KOPT-K1 (cell line): Measurements from ENCODE around the gene RPA1.
A peak's percentile ranks its signal among the peaks of the same experiment; 100 is the strongest.
"Not testable (repeated sequence)": the region's sequence is repeated elsewhere in the genome, so short reads cannot be mapped to it uniquely, and the experiment has no call there.

Experiments
- H3K27ac ChIP-seq: fragments of 200-600 bp; sonication (generic); 2 replicates; pipeline ENCODE4 v1.5.1; 2016; ENCODE audit warnings: antibody characterized with exemption, mild to moderate bottlenecking, low read depth, low read length; ENCODE audit not compliant: poor library complexity, severe bottlenecking
- H3K36me3 ChIP-seq: fragments of 200-600 bp; sonication (generic); 2 replicates; pipeline ENCODE4 v1.5.1; 2017; ENCODE audit warnings: antibody characterized with exemption, mild to moderate bottlenecking, low read length, moderate library complexity; ENCODE audit not compliant: insufficient read depth
- H3K9me3 ChIP-seq: fragments of 200-600 bp; sonication (generic); 2 replicates; pipeline ENCODE4 v1.5.1; 2017; ENCODE audit warnings: antibody characterized with exemption, low read length, mild to moderate bottlenecking; ENCODE audit not compliant: insufficient read depth, poor library complexity, severe bottlenecking

Gene RPA1

GRCh38 chr17:1852327-1852726, 22.5 kb downstream of the RPA1 start:
- H3K9me3 ChIP-seq, result no peaks in the 10 kb centered on the region
- peaks cover 98% of the 10 kb centered on the region for H3K36me3 ChIP-seq
- no peak overlapping the region for H3K27ac ChIP-seq

- Histone ChIP-seq H3K36me3 (peaks cover 95% of the 10 kb centered on the region), H3K9me3 (no peaks in the 10 kb centered on the region), H3K27ac (no peak overlapping the region)
Measured at GRCh38 chr17:1853698-1854097, 23.9 kb downstream of the RPA1 start.

GRCh38 chr17:1856462-1856861, 26.7 kb downstream of the RPA1 start:
- H3K36me3 ChIP-seq, result peaks cover 95% of the 10 kb centered on the region
- not testable (repeated sequence) for H3K9me3 ChIP-seq, H3K27ac ChIP-seq

GRCh38 chr17:1860978-1861377, 31.2 kb downstream of the RPA1 start:
- Histone ChIP-seq H3K27ac (no peak overlapping the region), H3K36me3 (peaks cover 80% of the 10 kb centered on the region), H3K9me3 (no peaks in the 10 kb centered on the region)

GRCh38 chr17:1861391-1862010, 31.7 kb downstream of the RPA1 start:
- H3K27ac ChIP-seq, result no peak overlapping the region

GRCh38 chr17:1865252-1866037, 35.6 kb downstream of the RPA1 start:
- Histone ChIP-seq H3K27ac (no peak overlapping the region), H3K36me3 (peaks cover 77% of the 10 kb centered on the region), H3K9me3 (no peaks in the 10 kb centered on the region)

More at GRCh38 chr17:1861391-1862010, 31.7 kb downstream of the RPA1 start:
- Histone ChIP-seq H3K9me3 (no peaks in the 10 kb centered on the region), H3K36me3 (peaks cover 79% of the 10 kb centered on the region)

GRCh38 chr17:1867307-1867706, 37.5 kb downstream of the RPA1 start:
- Histone ChIP-seq H3K9me3 (no peaks in the 10 kb centered on the region), H3K27ac (no peak overlapping the region), H3K36me3 (peaks cover 72% of the 10 kb centered on the region)

GRCh38 chr17:1868090-1868489, 38.3 kb downstream of the RPA1 start:
- Histone ChIP-seq H3K27ac (no peak overlapping the region), H3K36me3 (peaks cover 74% of the 10 kb centered on the region), H3K9me3 (no peaks in the 10 kb centered on the region)

- H3K36me3 ChIP-seq, result peaks cover 84% of the 10 kb centered on the region
- no peaks in the 10 kb centered on the region for H3K9me3 ChIP-seq
- H3K27ac ChIP-seq, result peak overlapping the region; percentile 41
Measured at GRCh38 chr17:1870592-1870991, 40.8 kb downstream of the RPA1 start.

GRCh38 chr17:1871756-1872155, 42.0 kb downstream of the RPA1 start:
- peak overlapping the region; percentile 41 for H3K27ac ChIP-seq
- H3K36me3 ChIP-seq, result peaks cover 86% of the 10 kb centered on the region
- no peaks in the 10 kb centered on the region for H3K9me3 ChIP-seq

GRCh38 chr17:1872254-1872653, 42.4 kb downstream of the RPA1 start:
- Histone ChIP-seq H3K36me3 (peaks cover 86% of the 10 kb centered on the region), H3K9me3 (no peaks in the 10 kb centered on the region), H3K27ac (peak overlapping the region; percentile 41)

- H3K36me3 ChIP-seq, result peaks cover 86% of the 10 kb centered on the region
- no peaks in the 10 kb centered on the region for H3K9me3 ChIP-seq
- peak overlapping the region; percentile 5 for H3K27ac ChIP-seq
Measured at GRCh38 chr17:1872976-1873375, 43.2 kb downstream of the RPA1 start.

- H3K27ac ChIP-seq, result no peak overlapping the region
- H3K36me3 ChIP-seq, result peaks cover 86% of the 10 kb centered on the region
- no peaks in the 10 kb centered on the region for H3K9me3 ChIP-seq
Measured at GRCh38 chr17:1873418-1873817, 43.6 kb downstream of the RPA1 start.

- Histone ChIP-seq H3K27ac (no peak overlapping the region), H3K9me3 (no peaks in the 10 kb centered on the region), H3K36me3 (peaks cover 94% of the 10 kb centered on the region)
Measured at GRCh38 chr17:1875597-1875996, 45.8 kb downstream of the RPA1 start.

- no peak overlapping the region for H3K27ac ChIP-seq
- peaks cover 97% of the 10 kb centered on the region for H3K36me3 ChIP-seq
- H3K9me3 ChIP-seq, result no peaks in the 10 kb centered on the region
Measured at GRCh38 chr17:1878419-1879121, 48.8 kb downstream of the RPA1 start.
